ENCODE results near the gene CXCL13. TPM values are rescaled to one million over a fixed set of nuclear protein-coding genes. Genes with fewer than 3 reads are reported as not detected.

Gene CXCL13
- total RNA-seq, 2 experiments from 2014 or later = not detected

GRCh38 chr4:77591532-77591931 lies 14.1 kb upstream of the CXCL13 start:
- peaks cover 64% of the 10 kb centered on the region for H3K4me1 Mint-ChIP-seq
- no peak for DNase-seq
- H3K36me3 Mint-ChIP-seq = no peaks in the 10 kb centered on the region
- H3K4me3 Mint-ChIP-seq = no peak overlapping the region
- H3K27me3 Mint-ChIP-seq = peaks cover 13% of the 10 kb centered on the region
- no peaks in the 10 kb centered on the region for H3K9me3 Mint-ChIP-seq
- no peak overlapping the region for H3K27ac Mint-ChIP-seq

- H3K36me3 Mint-ChIP-seq = no peaks in the 10 kb centered on the region
- peak overlapping the region; percentile 74 for H3K27ac Mint-ChIP-seq
- peaks cover 52% of the 10 kb centered on the region for H3K4me1 Mint-ChIP-seq
- H3K9me3 Mint-ChIP-seq = no peaks in the 10 kb centered on the region
- DNase-seq = no peak
- no peak overlapping the region for H3K4me3 Mint-ChIP-seq
- peaks cover 18% of the 10 kb centered on the region for H3K27me3 Mint-ChIP-seq
Measured at GRCh38 chr4:77593101-77593500, 12.5 kb upstream of the CXCL13 start.

GRCh38 chr4:77593993-77594392 lies 11.6 kb upstream of the CXCL13 start:
- H3K27ac Mint-ChIP-seq = no peak overlapping the region
- peaks cover 17% of the 10 kb centered on the region for H3K27me3 Mint-ChIP-seq
- no peaks in the 10 kb centered on the region for H3K36me3 Mint-ChIP-seq
- no peaks in the 10 kb centered on the region for H3K9me3 Mint-ChIP-seq
- no peak overlapping the region for H3K4me3 Mint-ChIP-seq
- no peak for DNase-seq
- H3K4me1 Mint-ChIP-seq = peaks cover 44% of the 10 kb centered on the region

- Mint-ChIP-seq H3K9me3 (no peaks in the 10 kb centered on the region), H3K4me1 (peaks cover 38% of the 10 kb centered on the region), H3K27me3 (peaks cover 21% of the 10 kb centered on the region), H3K36me3 (no peaks in the 10 kb centered on the region), H3K4me3 (no peak overlapping the region), H3K27ac (peak overlapping the region; percentile 72)
- DNase-seq = no peak
Measured at GRCh38 chr4:77595364-77595973, 10.2 kb upstream of the CXCL13 start.

GRCh38 chr4:77599378-77599777 lies 6.2 kb upstream of the CXCL13 start:
- H3K9me3 Mint-ChIP-seq = no peaks in the 10 kb centered on the region
- DNase-seq = no peak
- peaks cover 26% of the 10 kb centered on the region for H3K27me3 Mint-ChIP-seq
- H3K36me3 Mint-ChIP-seq = no peaks in the 10 kb centered on the region
- no peak overlapping the region for H3K4me3 Mint-ChIP-seq
- H3K4me1 Mint-ChIP-seq = peaks cover 16% of the 10 kb centered on the region
- no peak overlapping the region for H3K27ac Mint-ChIP-seq

GRCh38 chr4:77600521-77601451 lies 4.8 kb upstream of the CXCL13 start:
- Mint-ChIP-seq H3K4me3 (no peak overlapping the region), H3K9me3 (no peaks in the 10 kb centered on the region), H3K36me3 (no peaks in the 10 kb centered on the region), H3K27ac (no peak overlapping the region), H3K27me3 (peaks cover 25% of the 10 kb centered on the region), H3K4me1 (peaks cover 5% of the 10 kb centered on the region)
- peak; percentile 9 for DNase-seq

- H3K27ac Mint-ChIP-seq = no peak overlapping the region
- no peaks in the 10 kb centered on the region for H3K36me3 Mint-ChIP-seq
- no peak for DNase-seq
- H3K4me1 Mint-ChIP-seq = peaks cover 3% of the 10 kb centered on the region
- peaks cover 16% of the 10 kb centered on the region for H3K27me3 Mint-ChIP-seq
- no peak overlapping the region for H3K4me3 Mint-ChIP-seq
- H3K9me3 Mint-ChIP-seq = no peaks in the 10 kb centered on the region
Measured at GRCh38 chr4:77601614-77602187, 3.9 kb upstream of the CXCL13 start.

- no peak for DNase-seq
- H3K27me3 Mint-ChIP-seq = peaks cover 15% of the 10 kb centered on the region
- no peaks in the 10 kb centered on the region for H3K9me3 Mint-ChIP-seq
- H3K4me3 Mint-ChIP-seq = no peak overlapping the region
- H3K27ac Mint-ChIP-seq = no peak overlapping the region
- no peaks in the 10 kb centered on the region for H3K36me3 Mint-ChIP-seq
- H3K4me1 Mint-ChIP-seq = no peaks in the 10 kb centered on the region
Measured at GRCh38 chr4:77613267-77613666, 7.6 kb downstream of the CXCL13 start.

GRCh38 chr4:77615153-77615552 lies 9.5 kb downstream of the CXCL13 start:
- H3K4me1 Mint-ChIP-seq = peaks cover 6% of the 10 kb centered on the region
- H3K27ac Mint-ChIP-seq = no peak overlapping the region
- no peaks in the 10 kb centered on the region for H3K36me3 Mint-ChIP-seq
- H3K4me3 Mint-ChIP-seq = no peak overlapping the region
- peaks cover 29% of the 10 kb centered on the region for H3K27me3 Mint-ChIP-seq
- no peaks in the 10 kb centered on the region for H3K9me3 Mint-ChIP-seq
- no peak for DNase-seq

GRCh38 chr4:77617203-77617602 lies 11.6 kb downstream of the CXCL13 start:
- no peak for DNase-seq
- H3K4me1 Mint-ChIP-seq = peaks cover 6% of the 10 kb centered on the region
- no peak overlapping the region for H3K27ac Mint-ChIP-seq
- H3K4me3 Mint-ChIP-seq = no peak overlapping the region
- no peaks in the 10 kb centered on the region for H3K9me3 Mint-ChIP-seq
- H3K36me3 Mint-ChIP-seq = no peaks in the 10 kb centered on the region
- peaks cover 36% of the 10 kb centered on the region for H3K27me3 Mint-ChIP-seq

- no peak overlapping the region for H3K4me3 Mint-ChIP-seq
- no peaks in the 10 kb centered on the region for H3K36me3 Mint-ChIP-seq
- peak; percentile 50 for DNase-seq
- peaks cover 31% of the 10 kb centered on the region for H3K27me3 Mint-ChIP-seq
- H3K9me3 Mint-ChIP-seq = no peaks in the 10 kb centered on the region
- no peak overlapping the region for H3K27ac Mint-ChIP-seq
- H3K4me1 Mint-ChIP-seq = peaks cover 6% of the 10 kb centered on the region
Measured at GRCh38 chr4:77618383-77619241, 13.0 kb downstream of the CXCL13 start.

GRCh38 chr4:77619408-77619807 lies 13.8 kb downstream of the CXCL13 start:
- no peak overlapping the region for H3K4me3 Mint-ChIP-seq
- H3K27ac Mint-ChIP-seq = no peak overlapping the region
- peaks cover 31% of the 10 kb centered on the region for H3K27me3 Mint-ChIP-seq
- H3K4me1 Mint-ChIP-seq = peaks cover 6% of the 10 kb centered on the region
- DNase-seq = no peak
- H3K36me3 Mint-ChIP-seq = no peaks in the 10 kb centered on the region
- no peaks in the 10 kb centered on the region for H3K9me3 Mint-ChIP-seq

- Mint-ChIP-seq H3K4me1 (peaks cover 6% of the 10 kb centered on the region), H3K27ac (no peak overlapping the region), H3K36me3 (no peaks in the 10 kb centered on the region), H3K4me3 (no peak overlapping the region), H3K27me3 (peaks cover 31% of the 10 kb centered on the region), H3K9me3 (no peaks in the 10 kb centered on the region)
- no peak for DNase-seq
Measured at GRCh38 chr4:77621254-77621653, 15.6 kb downstream of the CXCL13 start.

GRCh38 chr4:77623091-77623490 lies 17.5 kb downstream of the CXCL13 start:
- no peak for DNase-seq
- peaks cover 6% of the 10 kb centered on the region for H3K4me1 Mint-ChIP-seq
- no peak overlapping the region for H3K4me3 Mint-ChIP-seq
- no peak overlapping the region for H3K27ac Mint-ChIP-seq
- H3K27me3 Mint-ChIP-seq = peaks cover 31% of the 10 kb centered on the region
- no peaks in the 10 kb centered on the region for H3K9me3 Mint-ChIP-seq
- no peaks in the 10 kb centered on the region for H3K36me3 Mint-ChIP-seq

GRCh38 chr4:77624213-77624612 lies 18.6 kb downstream of the CXCL13 start:
- H3K4me3 Mint-ChIP-seq = no peak overlapping the region
- no peaks in the 10 kb centered on the region for H3K36me3 Mint-ChIP-seq
- no peak for DNase-seq
- H3K9me3 Mint-ChIP-seq = no peaks in the 10 kb centered on the region
- no peaks in the 10 kb centered on the region for H3K4me1 Mint-ChIP-seq
- H3K27me3 Mint-ChIP-seq = peaks cover 22% of the 10 kb centered on the region
- H3K27ac Mint-ChIP-seq = no peak overlapping the region

Measured in activated naive CD8-positive, alpha-beta T cell treated with anti-CD3 and anti-CD28 coated beads for 36 hours (primary cell).